HepG2 (cell line): ENCODE measurements around the gene SIVA1. TPM values are rescaled to one million over a fixed set of nuclear protein-coding genes. Genes with fewer than 3 reads are reported as not detected.

Experiments
- CBX5 ChIP-seq: sonication (generic); formaldehyde crosslinking; IDR thresholded peaks from 2 replicates; pipeline ENCODE4 v1.4.0; 2020; ENCODE audit warnings: missing genetic modification reagents, borderline replicate concordance
- ELF3 ChIP-seq: IDR thresholded peaks from 2 replicates; pipeline ENCODE4 v1.6.1; 2016; ENCODE audit warnings: missing genetic modification reagents, missing compliant biosample characterization
- FOXK2 ChIP-seq: fragments of 450-650 bp; IDR thresholded peaks from 2 replicates; pipeline ENCODE4 v1.6.1; 2016
- HMGXB3 ChIP-seq: sonication (generic); formaldehyde crosslinking; IDR thresholded peaks from 2 replicates; pipeline ENCODE4 v1.4.0; 2020; ENCODE audit warnings: missing genetic modification reagents, borderline replicate concordance
- KIAA2018 ChIP-seq: sonication (generic); formaldehyde crosslinking; IDR thresholded peaks from 2 replicates; pipeline ENCODE4 v1.5.0; 2020; ENCODE audit warnings: mild to moderate bottlenecking, missing genetic modification reagents, borderline replicate concordance
- MAFK ChIP-seq, 2 experiments: IDR thresholded peaks in 1 of 2; conservative IDR thresholded peaks in 1 of 2; 2 replicates each; pipeline ENCODE4 v1.6.1; 2011; ENCODE audit warnings: improper control_type of control experiment in 2 of 2, low read length in 2 of 2
- PTBP1 ChIP-seq: fragments of 200-400 bp; formaldehyde crosslinking; IDR thresholded peaks from 2 replicates; pipeline ENCODE4 v1.6.1; 2018; ENCODE audit warnings: low read length, low read depth; ENCODE audit not compliant: poor library complexity, severe bottlenecking
- RFX3 ChIP-seq: IDR thresholded peaks from 2 replicates; pipeline ENCODE4 v1.6.1; 2016; ENCODE audit warnings: missing biosample characterization, missing genetic modification reagents
- STAT5B ChIP-seq: sonication (generic); formaldehyde crosslinking; IDR thresholded peaks from 2 replicates; pipeline ENCODE4 v1.4.0; 2020; ENCODE audit warnings: missing genetic modification reagents
- ZBTB38 ChIP-seq: sonication (generic); formaldehyde crosslinking; IDR thresholded peaks from 2 replicates; pipeline ENCODE4 v1.5.1; 2020; ENCODE audit warnings: mild to moderate bottlenecking, missing genetic modification reagents
- ZNF513 ChIP-seq: sonication (generic); formaldehyde crosslinking; conservative IDR thresholded peaks from 2 replicates; pipeline ENCODE4 v1.5.0; 2020; ENCODE audit warnings: missing genetic modification reagents
- ZNF619 ChIP-seq: sonication (generic); formaldehyde crosslinking; IDR thresholded peaks from 2 replicates; pipeline ENCODE4 v1.4.0; 2020; ENCODE audit warnings: mild to moderate bottlenecking, missing genetic modification reagents
- ZNF781 ChIP-seq: sonication (generic); formaldehyde crosslinking; IDR thresholded peaks from 2 replicates; pipeline ENCODE4 v1.5.1; 2020; ENCODE audit warnings: borderline replicate concordance, mild to moderate bottlenecking, missing genetic modification reagents; ENCODE audit errors: not compliant biosample characterization
- polyA plus RNA-seq, 8 experiments: library from polyadenylated mRNA; depleted of rRNA in 3 of 8; stranded (reverse) in 7 of 8; unstranded in 1 of 8; fragments of >200 nt; fragmentation: Illumina TruSeq in 4 of 8; extraction: Trizol in 4 of 8; gene quantifications; 2 replicates each; pipeline versions ENCODE4 v1.2.1 to v1.2.3, GENCODE V29; 2011 to 2016; ENCODE audit warnings: low read depth in 4 of 8, missing spikeins in 1 of 8, mixed read lengths in 1 of 8; ENCODE audit not compliant: insufficient read depth in 1 of 8
- total RNA-seq, 5 experiments: library from RNA; depleted of rRNA; stranded (reverse); fragments of >200 nt; fragmentation: Illumina TruSeq; extraction: Trizol; gene quantifications; 2 replicates each; pipeline ENCODE4 v1.2.3, GENCODE V29; 2016; ENCODE audit warnings: low read depth in 1 of 5

The SIVA1 gene
- total and polyA plus RNA-seq, 2 of the 13 experiments (the other 11 are each of a cell fraction or from before 2014, with no cell fraction given): 123 to 186 TPM

- TF ChIP-seq HMGXB3 (CRISPR knock-in tag) (no peak), ZNF619 (CRISPR knock-in tag) (peak; percentile 97), PTBP1 (peak; percentile 19), STAT5B (CRISPR knock-in tag) (no peak), CBX5 (CRISPR knock-in tag) (no peak; the same call in 1 of the 2 replicates), ELF3 (CRISPR knock-in tag) (no peak), ZBTB38 (CRISPR knock-in tag) (no peak), KIAA2018 (no peak), MAFK (conservative IDR thresholded peaks at IDR 0.05 in 1 of 2, IDR thresholded peaks at IDR 0.05 in 1 of 2; ENCODE audit: low read length in 2 of 2) (no peak), ZNF781 (CRISPR knock-in tag) (peak; percentile 18), FOXK2 (no peak), RFX3 (CRISPR knock-in tag) (no peak), ZNF513 (CRISPR knock-in tag) (no peak; the same call in 1 of the 2 replicates)
These were observed at the start of gene SIVA1 (continued) for GRCh38 chr14:104752735-104753527.
